HG03342 (cell line): ENCODE data around the gene CPLANE2.

Experiments used
- ATAC-seq: cut with Tn5 transposase; IDR thresholded peaks from one replicate; pipeline ENCODE4 v1.9.1; 2021; ENCODE audit warnings: mild to moderate bottlenecking, moderate library complexity; ENCODE audit not compliant: unreplicated experiment

Gene CPLANE2

DNA sequence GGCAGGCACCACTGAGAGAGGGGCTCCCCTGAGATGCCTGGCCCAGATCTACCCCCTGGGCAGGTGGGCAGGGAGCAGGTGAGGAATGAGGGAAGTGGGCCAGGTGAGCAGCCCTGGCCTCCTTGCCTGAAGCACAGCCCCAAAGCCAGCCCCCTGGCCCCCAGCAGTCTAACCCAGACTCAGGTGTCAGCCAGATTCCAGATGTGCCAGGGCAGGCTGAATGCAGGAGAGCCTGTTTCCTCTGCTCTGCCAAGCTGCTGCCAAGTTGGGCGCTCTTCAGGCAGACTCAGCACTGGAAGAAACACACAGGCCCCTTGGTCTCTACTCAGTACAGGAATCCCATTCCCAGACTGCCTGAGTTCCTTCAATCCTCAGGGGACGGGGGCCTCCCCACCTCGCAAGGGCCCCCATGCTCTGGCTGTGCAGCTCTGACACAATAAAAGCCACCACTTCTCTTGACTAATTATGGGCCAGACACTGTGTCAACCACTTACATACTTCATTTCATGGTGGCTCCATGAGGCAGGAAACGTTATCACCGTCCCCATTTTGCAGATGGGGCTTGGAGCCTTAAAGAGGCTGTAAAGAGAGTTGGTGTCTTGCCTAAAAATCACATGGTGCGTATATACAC, 45.0 kb downstream of the CPLANE2 start:
- ATAC-seq = no peak

DNA sequence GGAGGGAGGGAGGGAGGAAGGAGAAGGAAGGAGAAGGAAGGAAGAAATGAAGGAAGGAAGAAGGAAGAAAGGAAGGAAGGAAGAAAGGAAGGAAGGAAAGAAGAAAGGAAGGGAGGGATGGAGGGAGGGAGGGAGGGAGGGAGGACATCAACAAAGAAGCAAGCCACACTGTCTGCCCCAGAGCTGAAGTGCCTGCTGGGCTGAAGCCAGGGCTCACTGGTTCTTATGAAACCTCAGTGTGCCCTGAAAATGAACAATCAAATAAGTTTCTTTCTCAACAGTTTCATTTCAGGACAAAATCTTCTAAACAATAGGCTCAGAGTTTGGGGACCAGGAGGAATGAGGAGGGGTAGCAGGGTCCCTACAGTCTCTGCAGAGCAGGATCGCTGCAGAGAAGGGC, 45.7 kb downstream of the CPLANE2 start:
- no peak for ATAC-seq

DNA sequence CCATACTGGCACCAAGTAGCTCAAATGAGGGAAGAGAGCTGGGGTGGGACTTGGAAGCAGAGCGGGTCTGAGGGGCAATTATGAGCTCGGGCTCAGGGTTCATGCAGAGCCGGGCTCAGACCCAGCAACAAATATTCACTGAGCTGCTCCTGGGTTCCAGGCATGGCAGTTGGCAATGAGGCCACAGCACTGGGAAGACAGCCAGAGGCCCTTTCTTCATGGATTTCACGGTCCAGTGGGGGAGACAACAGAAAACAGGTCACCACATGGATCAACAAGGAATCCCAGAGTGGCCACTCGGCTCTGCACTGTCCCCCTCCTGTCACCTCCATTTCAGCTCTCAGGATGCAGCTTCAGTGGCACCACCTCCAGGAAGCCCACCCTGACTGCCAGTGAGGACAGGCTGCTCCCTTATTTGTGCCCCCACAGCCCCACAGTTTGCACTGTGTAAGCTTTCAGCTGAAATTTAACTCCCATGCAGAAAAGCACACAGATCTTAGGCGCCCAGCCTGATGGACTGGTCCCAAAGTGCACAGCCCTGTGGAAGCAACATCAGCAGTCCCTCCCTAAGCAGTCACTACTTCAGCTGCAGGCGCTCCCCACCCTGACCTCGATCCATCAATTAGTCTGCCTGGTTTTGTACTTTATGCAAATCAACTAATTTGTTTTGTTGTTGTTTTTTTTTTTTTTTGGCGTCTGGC, 46.9 kb downstream of the CPLANE2 start:
- no peak for ATAC-seq

DNA sequence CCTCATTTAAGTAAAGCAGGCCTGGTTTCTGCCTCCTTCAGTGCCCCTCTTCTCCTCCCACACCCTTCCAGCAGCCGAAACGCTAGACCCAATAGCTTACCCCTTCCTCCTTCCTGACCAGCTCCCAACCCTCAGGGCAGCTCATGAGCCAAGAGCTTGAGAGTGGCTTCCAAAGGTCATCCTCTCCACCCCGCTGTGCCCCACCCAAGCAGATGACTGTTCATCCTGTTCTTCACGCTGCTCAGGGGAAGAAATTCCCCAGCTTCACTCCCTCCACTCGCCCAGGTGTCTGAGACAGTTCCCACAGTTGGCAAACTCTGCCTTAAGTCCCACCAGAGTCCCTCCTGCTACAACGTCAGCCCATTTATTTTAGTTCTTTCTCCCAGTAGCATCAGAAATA, 48.0 kb downstream of the CPLANE2 start:
- no peak for ATAC-seq

DNA sequence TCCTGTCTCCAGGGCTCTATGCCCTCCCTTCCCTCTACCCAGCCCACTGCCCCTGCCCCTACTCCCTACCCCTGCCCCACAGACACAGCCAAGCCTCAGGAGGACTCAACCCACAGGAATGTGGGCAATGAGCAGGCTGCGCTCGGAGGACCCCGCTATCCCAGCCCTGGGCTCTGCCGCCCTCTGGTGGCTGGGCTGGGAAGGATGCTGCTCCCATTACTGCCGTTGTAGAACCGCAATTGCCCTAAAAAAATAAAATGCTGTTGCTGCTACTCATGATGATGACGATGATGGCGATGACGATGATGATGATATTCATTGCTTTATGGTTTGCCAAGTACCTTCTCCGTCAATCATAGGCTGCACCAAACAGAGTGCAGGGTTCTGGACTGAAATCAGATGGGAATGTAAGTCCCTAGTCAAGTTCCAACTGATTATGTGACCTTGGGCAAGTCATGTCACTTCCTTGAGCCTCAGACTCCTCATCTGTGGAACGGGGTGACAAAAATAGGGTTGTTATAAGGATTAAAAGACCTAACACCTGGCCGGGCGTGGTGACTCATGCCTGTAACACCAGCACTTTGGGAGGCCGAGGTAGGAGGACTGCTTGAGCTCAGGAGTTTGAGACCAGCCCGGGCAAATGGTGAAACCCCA, 49.1 kb downstream of the CPLANE2 start:
- peak; percentile 48 for ATAC-seq

DNA sequence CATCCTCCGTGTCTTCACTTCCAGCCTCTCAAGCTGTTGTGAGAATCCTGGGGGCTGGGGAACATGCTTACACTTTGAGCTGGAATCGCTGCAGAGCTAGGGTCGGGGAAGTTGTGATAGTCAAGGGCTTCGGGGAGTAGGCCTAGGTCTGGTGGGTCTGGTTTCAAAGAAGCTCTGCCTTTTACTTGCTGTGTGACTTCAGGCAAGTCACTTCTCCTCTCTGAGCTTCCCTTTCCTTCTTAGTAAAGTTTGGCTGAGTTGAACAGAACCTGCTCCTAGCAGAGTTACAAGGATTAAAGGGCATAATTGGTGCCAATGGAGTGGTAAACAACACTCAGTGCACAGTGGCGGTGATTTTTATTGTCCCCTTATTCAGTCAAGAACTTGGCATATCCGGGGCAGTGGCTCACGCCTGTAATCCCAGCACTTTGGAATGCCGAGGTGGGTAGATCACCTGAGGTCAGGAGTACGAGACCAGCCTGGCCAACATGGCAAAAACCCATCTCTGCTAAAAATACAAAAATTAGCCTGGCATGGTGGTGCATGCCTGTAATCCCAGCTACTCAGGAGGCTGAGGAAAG, 50.2 kb downstream of the CPLANE2 start:
- no peak for ATAC-seq

DNA sequence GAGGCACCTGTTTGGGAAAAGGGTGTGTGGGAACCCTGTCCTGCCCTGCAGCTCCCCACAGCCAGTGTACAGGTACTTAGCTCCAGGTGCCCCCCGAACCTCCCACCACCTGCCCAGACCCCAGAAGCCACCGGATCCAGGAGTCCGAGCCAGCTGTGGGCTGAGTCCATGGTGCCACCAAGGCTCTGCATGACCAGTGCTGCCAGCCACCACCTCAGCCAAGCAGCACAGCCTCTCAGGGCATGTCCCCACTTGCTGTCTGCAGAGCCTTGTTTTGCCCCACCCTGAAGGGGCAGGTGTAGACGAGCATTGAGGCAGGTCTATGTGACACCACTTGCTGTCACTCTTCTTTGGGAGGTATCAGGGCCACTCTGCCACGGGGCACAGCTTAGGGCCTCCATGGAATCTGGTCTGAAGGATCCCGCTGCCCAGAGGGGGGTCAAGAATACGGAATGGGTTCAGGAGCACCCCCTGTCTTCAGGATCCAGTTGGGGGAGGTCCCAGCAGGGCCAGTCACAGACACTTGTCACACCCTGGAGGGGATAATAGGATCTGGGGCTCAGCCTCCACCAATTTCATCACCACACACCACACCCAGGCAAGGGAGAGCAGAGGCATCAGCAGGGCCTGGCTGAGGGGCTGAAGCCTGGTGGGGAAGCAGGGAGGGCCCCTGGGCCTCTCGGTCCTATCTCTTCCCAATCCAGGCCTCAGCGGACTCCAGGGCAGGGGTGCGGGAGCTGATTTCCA, 52.3 kb downstream of the CPLANE2 start:
- ATAC-seq = no peak

DNA sequence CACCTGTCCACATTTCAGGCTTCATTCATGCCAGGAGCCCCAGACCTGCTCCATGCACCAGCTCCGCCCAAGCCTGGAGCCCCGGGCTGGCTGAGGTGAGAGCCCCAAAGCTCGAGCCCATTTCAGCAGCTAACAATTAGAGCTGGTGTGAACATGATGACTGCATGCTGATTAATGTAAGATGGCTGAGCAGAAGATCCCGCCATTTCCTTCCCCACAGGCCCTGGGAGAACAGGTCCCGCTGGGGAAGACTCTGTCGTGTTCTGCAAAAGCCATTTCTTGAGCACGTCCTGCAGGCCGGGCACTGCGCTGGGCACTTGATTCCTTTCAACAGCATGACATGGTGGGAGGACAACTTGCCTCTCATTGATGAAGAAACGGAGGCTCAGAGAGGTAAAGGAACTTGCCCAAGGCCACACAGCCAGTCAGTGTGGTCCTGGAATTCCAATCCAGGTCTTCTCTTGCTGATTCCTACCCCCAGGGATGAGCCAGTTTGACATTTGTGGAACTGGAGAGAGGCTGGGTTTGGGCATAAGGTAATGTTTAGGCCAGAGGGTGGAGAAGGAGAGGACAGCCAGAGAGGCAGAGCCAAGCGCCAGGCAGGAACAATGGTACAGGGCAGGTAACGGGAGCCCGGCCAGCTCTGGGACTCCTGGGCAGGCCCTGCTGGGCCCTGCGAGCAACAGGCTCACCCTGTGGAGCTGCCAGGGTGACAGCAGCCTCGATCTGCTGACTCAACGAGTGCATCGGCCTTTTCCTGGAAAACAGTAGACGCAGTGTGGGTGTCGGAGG, 53.0 kb downstream of the CPLANE2 start:
- ATAC-seq = no peak

DNA sequence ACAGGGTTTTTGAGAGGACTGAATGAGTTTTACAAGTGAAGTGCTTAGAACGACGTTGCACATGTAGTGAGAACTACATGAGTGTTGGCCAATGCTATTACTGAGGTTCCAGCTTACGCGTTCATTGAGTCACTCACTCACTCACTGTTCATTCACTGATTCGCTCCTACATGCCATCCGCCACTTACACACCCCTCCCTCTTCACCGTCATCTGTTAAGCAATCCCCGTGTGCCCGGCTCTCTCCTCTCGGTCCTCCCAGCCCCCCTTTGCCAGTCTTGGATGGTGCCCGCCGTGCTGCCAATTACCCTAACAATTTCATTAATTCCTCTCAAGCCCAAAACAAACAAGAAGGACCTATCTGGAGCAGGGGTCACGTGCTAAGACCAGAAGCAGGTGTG, 53.8 kb downstream of the CPLANE2 start:
- no peak for ATAC-seq

DNA sequence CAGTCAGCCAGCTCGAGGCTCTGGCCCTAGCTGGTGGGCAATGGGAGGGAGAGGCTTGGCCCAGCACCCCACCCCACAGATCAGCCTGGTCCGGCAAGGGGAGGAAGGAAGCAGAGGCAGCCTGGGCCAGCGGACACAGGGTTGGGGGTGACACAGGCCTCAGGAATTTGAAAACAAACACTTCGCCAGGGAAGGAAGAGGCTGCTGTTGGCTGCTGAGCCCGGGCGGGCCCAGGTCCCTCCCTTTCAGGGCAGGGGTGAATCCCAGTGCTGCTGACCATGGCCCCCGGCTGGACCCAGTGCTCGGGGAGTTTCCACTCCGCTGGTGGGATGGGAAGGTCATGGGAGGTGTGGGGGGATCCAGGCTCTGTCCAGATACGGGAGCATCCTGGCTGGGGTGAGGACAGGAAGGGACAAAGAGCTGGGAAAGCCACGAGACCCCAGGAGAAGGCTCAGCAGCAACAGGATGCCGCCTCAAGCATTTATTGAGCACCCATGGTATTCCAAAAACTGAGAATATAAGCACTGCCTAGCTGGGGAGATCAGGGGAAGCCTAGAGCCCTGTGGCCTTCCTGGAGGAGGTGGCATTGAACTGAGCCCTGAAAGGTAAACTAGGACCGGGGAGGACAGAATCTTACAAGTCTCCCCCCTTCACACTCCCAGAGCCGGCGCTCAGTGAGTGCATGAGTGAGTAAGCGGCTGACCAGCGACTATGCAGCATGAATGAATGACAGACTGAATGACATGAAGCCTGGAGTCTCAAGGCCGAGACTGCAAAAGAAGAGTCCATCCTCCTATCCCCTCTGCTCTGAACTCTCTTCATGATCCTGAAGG, 54.9 kb downstream of the CPLANE2 start:
- ATAC-seq = no peak
